SJSA1 (cell line): ENCODE data around the gene FHOD3. TPM values are rescaled to one million over a fixed set of nuclear protein-coding genes. Genes with fewer than 3 reads are reported as not detected.
A peak's percentile ranks its signal among the peaks of the same experiment; 100 is the strongest.

ENCODE experiments used
- DNase-seq, 2 experiments: peaks; one replicate each; pipeline ENCODE4 v3.0.0-alpha.2; 2015 to 2020; ENCODE audit warnings: low spot score in 2 of 2, low read depth in 1 of 2
- H3K27ac ChIP-seq: fragments of 250-450 bp; sonication (Bioruptor Pico); 2 replicates; pipeline ENCODE4 v1.5.1; 2020; ENCODE audit warnings: mild to moderate bottlenecking, moderate library complexity
- H3K27me3 ChIP-seq: fragments of 250-450 bp; sonication (Bioruptor Pico); replicated peaks from 2 replicates; pipeline ENCODE4 v1.5.1; 2020; ENCODE audit warnings: mild to moderate bottlenecking, moderate library complexity
- H3K36me3 ChIP-seq: fragments of 250-450 bp; sonication (Bioruptor Pico); 2 replicates; pipeline ENCODE4 v1.5.1; 2020; ENCODE audit warnings: mild to moderate bottlenecking
- H3K4me1 ChIP-seq: fragments of 250-450 bp; sonication (Bioruptor Pico); replicated peaks from 2 replicates; pipeline ENCODE4 v1.6.1; 2021; ENCODE audit warnings: mild to moderate bottlenecking
- H3K4me3 ChIP-seq: fragments of 250-450 bp; sonication (Bioruptor Pico); 2 replicates; pipeline ENCODE4 v1.5.1; 2020; ENCODE audit warnings: mild to moderate bottlenecking
- H3K9me3 ChIP-seq: fragments of 250-450 bp; sonication (Bioruptor Pico); replicated peaks from 2 replicates; pipeline ENCODE4 v1.5.1; 2020; ENCODE audit warnings: mild to moderate bottlenecking
- total RNA-seq: library from RNA; depleted of rRNA; stranded (reverse); fragments of >200 nt; shearing (Covaris generic); gene quantifications from 2 replicates; pipeline ENCODE4 v1.2.3, GENCODE V29; 2014

FHOD3 gene
- total RNA-seq, 1 experiment from 2014 or later = 0.53 TPM

DNA sequence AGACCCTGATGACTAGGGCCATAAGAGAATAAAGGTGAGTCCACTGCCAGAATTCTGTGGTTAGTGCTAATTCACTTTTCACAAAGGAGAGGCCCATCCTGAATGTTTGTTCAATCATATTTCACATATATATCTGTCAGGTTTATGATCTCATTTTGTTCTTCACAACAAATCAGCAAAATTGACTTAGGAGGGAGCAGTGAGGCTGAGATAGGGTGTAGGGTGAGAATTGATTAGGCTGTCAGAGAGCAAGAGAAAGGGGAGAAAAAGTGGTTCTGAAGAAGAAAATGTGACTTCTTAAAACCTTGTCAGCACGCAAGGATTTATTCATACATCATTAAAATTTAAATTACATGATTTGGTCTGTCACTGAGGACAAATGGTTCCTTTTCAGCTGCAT, 117.7 kb downstream of the FHOD3 start:
- H3K27ac ChIP-seq = no peak overlapping the region
- H3K4me3 ChIP-seq = no peak overlapping the region
- no peak for DNase-seq

GRCh38 chr18:36415625-36416024, 118.1 kb downstream of the FHOD3 start:
- Histone ChIP-seq H3K36me3 (no peaks in the 10 kb centered on the region), H3K9me3 (no peaks in the 10 kb centered on the region; the same call in 1 of the 2 replicates), H3K27me3 (no peaks in the 10 kb centered on the region), H3K4me1 (no peaks in the 10 kb centered on the region), H3K4me3 (no peak overlapping the region), H3K27ac (no peak overlapping the region)
- DNase-seq = no peak

More for the DNA sequence above, 117.7 kb downstream of the FHOD3 start:
- H3K9me3 ChIP-seq = no peaks in the 10 kb centered on the region; the same call in 1 of the 2 replicates
- H3K36me3 ChIP-seq = no peaks in the 10 kb centered on the region
- no peaks in the 10 kb centered on the region for H3K4me1 ChIP-seq
- H3K27me3 ChIP-seq = no peaks in the 10 kb centered on the region

GRCh38 chr18:36419188-36419899, 121.8 kb downstream of the FHOD3 start:
- Histone ChIP-seq H3K27ac (no peak overlapping the region), H3K4me1 (no peaks in the 10 kb centered on the region), H3K9me3 (no peaks in the 10 kb centered on the region; the same call in 1 of the 2 replicates), H3K27me3 (no peaks in the 10 kb centered on the region), H3K36me3 (no peaks in the 10 kb centered on the region), H3K4me3 (no peak overlapping the region)
- no peak for DNase-seq

- Histone ChIP-seq H3K27me3 (no peaks in the 10 kb centered on the region), H3K27ac (no peak overlapping the region), H3K4me1 (no peaks in the 10 kb centered on the region), H3K9me3 (no peaks in the 10 kb centered on the region; the same call in 1 of the 2 replicates), H3K4me3 (no peak overlapping the region), H3K36me3 (no peaks in the 10 kb centered on the region)
- no peak for DNase-seq
Observed at GRCh38 chr18:36419900-36420531, 122.5 kb downstream of the FHOD3 start.

DNA sequence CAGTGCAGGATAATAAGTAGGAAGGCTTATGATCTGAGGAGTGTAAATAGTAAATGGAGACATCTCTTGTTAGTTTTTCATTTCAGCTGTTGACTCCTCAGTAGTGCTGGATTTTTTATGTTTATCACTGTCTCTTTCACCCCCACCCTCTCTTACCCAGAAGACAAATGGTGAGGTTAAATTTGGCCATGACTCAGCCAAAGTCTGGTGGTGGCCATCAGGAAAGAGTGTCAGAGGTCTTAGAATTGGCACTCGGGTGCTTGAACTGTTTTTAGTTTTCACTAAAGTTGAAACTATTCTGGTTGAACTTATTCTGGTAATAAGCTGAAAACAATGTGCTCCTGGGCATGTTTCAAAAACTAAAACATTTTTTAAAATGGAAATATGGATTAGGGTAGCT, 123.3 kb downstream of the FHOD3 start:
- Histone ChIP-seq H3K36me3 (no peaks in the 10 kb centered on the region), H3K27ac (no peak overlapping the region), H3K4me3 (no peak overlapping the region), H3K27me3 (no peaks in the 10 kb centered on the region), H3K9me3 (no peaks in the 10 kb centered on the region; the same call in 1 of the 2 replicates), H3K4me1 (no peaks in the 10 kb centered on the region)
- DNase-seq = no peak

GRCh38 chr18:36424741-36425142, 127.2 kb downstream of the FHOD3 start:
- Histone ChIP-seq H3K9me3 (no peaks in the 10 kb centered on the region), H3K4me3 (no peak overlapping the region), H3K4me1 (no peaks in the 10 kb centered on the region), H3K27me3 (no peaks in the 10 kb centered on the region), H3K36me3 (no peaks in the 10 kb centered on the region), H3K27ac (no peak overlapping the region)
- no peak for DNase-seq

DNA sequence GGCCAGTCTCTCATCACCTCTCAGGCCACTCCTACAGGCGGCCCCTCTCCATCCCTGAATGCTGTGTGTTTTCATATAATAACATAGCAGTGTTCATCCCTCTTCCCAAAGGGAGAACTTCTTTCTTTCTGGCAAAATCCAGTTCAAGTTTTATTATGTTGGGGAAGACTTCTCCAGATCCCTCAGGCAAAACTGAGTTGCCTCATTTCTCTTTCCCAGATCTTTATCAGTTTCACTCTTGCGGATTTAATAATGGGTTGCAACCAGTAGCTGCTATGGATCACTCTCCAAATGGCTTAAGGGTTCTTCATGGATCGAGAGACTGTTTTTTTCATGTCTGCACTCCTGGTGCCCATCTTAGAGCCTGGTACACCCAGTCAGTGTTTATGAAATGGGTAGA, 129.9 kb downstream of the FHOD3 start:
- Histone ChIP-seq H3K4me1 (no peaks in the 10 kb centered on the region), H3K27ac (no peak overlapping the region), H3K27me3 (no peaks in the 10 kb centered on the region), H3K9me3 (no peaks in the 10 kb centered on the region), H3K4me3 (no peak overlapping the region), H3K36me3 (no peaks in the 10 kb centered on the region)
- no peak for DNase-seq

GRCh38 chr18:36427831-36428230, 130.3 kb downstream of the FHOD3 start:
- no peak overlapping the region for H3K4me3 ChIP-seq
- H3K9me3 ChIP-seq = no peaks in the 10 kb centered on the region
- no peaks in the 10 kb centered on the region for H3K4me1 ChIP-seq
- DNase-seq = no peak
- H3K36me3 ChIP-seq = no peaks in the 10 kb centered on the region
- H3K27me3 ChIP-seq = no peaks in the 10 kb centered on the region
- H3K27ac ChIP-seq = no peak overlapping the region

DNA sequence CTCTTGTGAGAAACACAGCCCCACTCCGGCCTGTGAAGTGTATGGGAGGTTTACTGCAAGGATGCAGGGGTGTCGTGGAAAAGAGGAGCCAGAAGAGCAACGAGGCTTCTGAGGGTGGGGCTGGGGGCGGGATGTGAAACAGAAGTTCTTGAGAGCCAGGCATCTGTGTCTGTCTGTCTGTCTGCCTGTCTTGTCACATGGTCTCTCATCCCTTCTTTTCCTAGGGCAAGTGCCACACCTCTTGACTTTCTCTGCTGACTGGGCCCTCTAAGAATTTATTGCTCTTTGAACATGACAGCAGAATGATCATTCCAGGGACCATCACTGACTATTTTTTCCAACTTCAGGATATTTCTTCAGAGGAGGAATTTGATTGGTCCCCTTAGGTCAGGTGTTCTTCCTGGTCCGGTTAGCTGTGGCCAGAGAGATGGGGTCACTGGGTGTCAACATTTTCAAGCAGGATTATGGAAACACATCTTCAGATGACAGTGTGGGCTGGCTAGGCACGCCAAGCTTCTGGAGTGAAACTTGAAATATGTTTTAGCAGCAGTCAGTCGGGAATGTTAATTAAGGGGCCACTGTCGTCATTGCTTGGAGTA, 131.0 kb downstream of the FHOD3 start:
- no peaks in the 10 kb centered on the region for H3K36me3 ChIP-seq
- DNase-seq = no peak

DNA sequence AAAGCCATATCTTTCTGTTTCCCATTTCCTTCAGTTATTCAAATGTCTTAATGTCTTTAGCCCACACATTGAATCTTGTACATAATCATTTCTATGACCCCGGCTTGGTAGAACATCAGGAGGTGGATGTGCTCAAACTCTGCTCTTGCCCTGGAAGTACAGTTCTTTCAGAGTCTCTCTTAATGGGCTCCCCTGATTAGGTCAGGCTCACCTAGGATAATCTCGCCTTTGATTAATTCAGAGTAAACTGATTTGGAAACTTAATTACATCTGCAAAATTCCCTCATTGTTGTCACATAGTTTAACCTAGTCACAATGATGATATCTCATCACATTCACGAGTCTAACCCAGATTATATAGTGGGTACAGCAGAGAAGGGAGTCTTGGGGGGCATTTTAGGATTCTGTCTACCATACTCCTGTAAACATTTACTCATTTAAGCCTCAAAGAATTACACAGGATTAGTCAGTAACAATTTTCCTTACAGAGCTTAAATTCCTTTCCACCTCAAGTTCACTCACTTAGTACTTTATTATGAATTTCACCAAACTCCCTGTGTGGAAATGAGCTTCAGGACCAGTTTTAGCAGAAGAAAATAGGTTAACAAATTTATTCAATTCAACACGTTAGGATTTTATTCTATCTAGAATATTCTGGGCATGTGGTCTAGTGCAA, 135.5 kb downstream of the FHOD3 start:
- Histone ChIP-seq H3K4me1 (no peaks in the 10 kb centered on the region), H3K27me3 (no peaks in the 10 kb centered on the region), H3K4me3 (no peak overlapping the region), H3K27ac (no peak overlapping the region), H3K36me3 (no peaks in the 10 kb centered on the region), H3K9me3 (no peaks in the 10 kb centered on the region)
- DNase-seq = no peak

More for the DNA sequence above, 131.0 kb downstream of the FHOD3 start:
- H3K4me1 ChIP-seq = no peaks in the 10 kb centered on the region
- H3K27me3 ChIP-seq = no peaks in the 10 kb centered on the region
- no peaks in the 10 kb centered on the region for H3K9me3 ChIP-seq
- no peak overlapping the region for H3K4me3 ChIP-seq
- H3K27ac ChIP-seq = no peak overlapping the region

- DNase-seq = no peak
- Histone ChIP-seq H3K4me1 (no peaks in the 10 kb centered on the region), H3K27ac (no peak overlapping the region), H3K27me3 (no peaks in the 10 kb centered on the region), H3K9me3 (no peaks in the 10 kb centered on the region), H3K36me3 (no peaks in the 10 kb centered on the region), H3K4me3 (no peak overlapping the region)
Observed at GRCh38 chr18:36436387-36436786, 138.9 kb downstream of the FHOD3 start.

GRCh38 chr18:36440614-36441013, 143.1 kb downstream of the FHOD3 start:
- Histone ChIP-seq H3K9me3 (no peaks in the 10 kb centered on the region), H3K27me3 (no peaks in the 10 kb centered on the region), H3K4me1 (0 out of 2 replicates have a peak, but pooled peaks cover 5% of the 10 kb centered on the region), H3K4me3 (no peak overlapping the region), H3K36me3 (no peaks in the 10 kb centered on the region), H3K27ac (no peak overlapping the region)
- no peak for DNase-seq

DNA sequence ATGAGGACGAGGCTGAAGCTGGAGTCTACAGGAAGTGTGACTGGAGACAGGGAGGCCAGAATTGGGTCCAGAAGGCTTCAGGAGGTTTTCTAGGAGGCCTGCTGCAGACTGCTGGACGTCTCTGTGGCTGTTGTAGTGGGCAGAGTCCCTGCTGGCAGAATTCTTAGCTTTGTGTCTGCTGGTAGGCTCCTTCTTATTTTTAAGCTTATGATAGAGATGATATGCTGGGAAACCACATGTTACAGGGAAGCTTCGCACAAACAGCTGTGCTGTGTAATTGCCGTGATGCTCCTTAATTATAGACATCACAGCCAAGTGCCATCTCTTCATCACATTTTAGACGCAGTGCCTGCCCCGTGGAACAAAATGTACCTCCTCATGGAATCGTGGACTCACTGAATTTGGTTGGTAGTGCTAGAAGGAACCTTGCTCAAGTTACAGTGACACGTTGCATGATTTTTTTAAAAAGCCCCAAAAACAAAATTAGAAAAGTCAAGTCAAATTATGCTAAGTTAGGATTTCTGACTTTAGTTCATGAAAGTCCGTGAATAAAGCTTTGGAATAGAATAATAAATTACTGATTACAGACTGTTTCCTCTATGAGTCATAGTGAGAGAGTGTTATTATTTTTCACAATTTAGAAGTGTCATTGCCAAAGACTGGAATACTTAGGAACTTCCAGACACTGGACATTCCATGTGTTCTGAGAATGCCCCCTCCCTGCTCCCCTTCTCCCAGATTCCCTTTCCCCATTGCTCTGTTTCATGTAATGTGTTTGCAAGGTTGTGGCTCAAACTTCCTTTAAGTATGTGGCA, 144.1 kb downstream of the FHOD3 start:
- peak in 1 of 2 experiments; percentile 28 for DNase-seq
- H3K36me3 ChIP-seq = no peaks in the 10 kb centered on the region
- H3K4me3 ChIP-seq = no peak overlapping the region
- no peaks in the 10 kb centered on the region for H3K27me3 ChIP-seq
- H3K9me3 ChIP-seq = no peaks in the 10 kb centered on the region
- H3K4me1 ChIP-seq = 0 out of 2 replicates have a peak, but pooled peaks cover 5% of the 10 kb centered on the region
- H3K27ac ChIP-seq = no peak overlapping the region
